HFF-Myc (cell line): Measurements from ENCODE around the gene RGS8.

Experiments used
- DNase-seq: peaks from one replicate; pipeline ENCODE4 v3.0.0-alpha.2; 2011; ENCODE audit warnings: low read depth; ENCODE audit errors: extremely low read depth
- H3K4me3 ChIP-seq: replicated peaks from 2 replicates; pipeline ENCODE4 v1.5.1; 2011; ENCODE audit warnings: low read depth, mild to moderate bottlenecking, control low read depth, low read length
- CTCF ChIP-seq: IDR thresholded peaks from 2 replicates; pipeline ENCODE4 v1.5.1; 2012; ENCODE audit warnings: mild to moderate bottlenecking, low read depth, low read length, control low read depth; ENCODE audit errors: missing control alignments

The RGS8 gene

GRCh38 chr1:182664296-182664695 lies 20.1 kb downstream of the RGS8 start:
- no peak for DNase-seq
- TF ChIP-seq CTCF = no peak
- H3K4me3 ChIP-seq = no peak overlapping the region

- H3K4me3 ChIP-seq = no peak overlapping the region
- TF ChIP-seq CTCF = no peak
- no peak for DNase-seq
These were observed 21.4 kb downstream of the RGS8 start for GRCh38 chr1:182662956-182663355.

GRCh38 chr1:182662121-182662890 lies 22.1 kb downstream of the RGS8 start:
- DNase-seq = no peak
- no peak overlapping the region for H3K4me3 ChIP-seq
- peak; percentile 3 for TF ChIP-seq CTCF

GRCh38 chr1:182658055-182658454 lies 26.3 kb downstream of the RGS8 start:
- no peak for DNase-seq
- H3K4me3 ChIP-seq = no peak overlapping the region
- no peak for TF ChIP-seq CTCF

- no peak overlapping the region for H3K4me3 ChIP-seq
- no peak for DNase-seq
- no peak for TF ChIP-seq CTCF
These were observed 27.5 kb downstream of the RGS8 start for GRCh38 chr1:182656842-182657397.

GRCh38 chr1:182653986-182654385 lies 30.4 kb downstream of the RGS8 start:
- DNase-seq = no peak
- no peak for TF ChIP-seq CTCF

More at GRCh38 chr1:182653986-182654385, 30.4 kb downstream of the RGS8 start:
- H3K4me3 ChIP-seq = no peak overlapping the region
